GM23338 (cell line): ENCODE results near the gene EIF3A. TPM values are rescaled to one million over a fixed set of nuclear protein-coding genes. Genes with fewer than 3 reads are reported as not detected.

Experiments used
- ATAC-seq: fragments of 200-7000 bp; cut with Tn5 transposase; 3 replicates; pipeline ENCODE4 v1.9.1; 2020
- DNase-seq: peaks from one replicate; pipeline ENCODE4 v3.0.0-alpha.2; 2015; ENCODE audit warnings: low spot score
- H2AFZ ChIP-seq: fragments of 200-600 bp; sonication (generic); 2 replicates; pipeline ENCODE4 v1.8.0; 2016; ENCODE audit warnings: antibody characterized with exemption, mild to moderate bottlenecking, moderate library complexity
- H3F3A ChIP-seq: fragments of 200-600 bp; sonication (generic); replicated peaks from 2 replicates; pipeline ENCODE4 v1.8.0; 2017; ENCODE audit warnings: antibody characterized with exemption, mixed run types, low read depth
- H3K27ac ChIP-seq: fragments of 200-600 bp; sonication (generic); 2 replicates; pipeline ENCODE4 v1.6.1; 2016; ENCODE audit warnings: low read depth
- H3K27me3 ChIP-seq: fragments of 200-600 bp; sonication (generic); 2 replicates; pipeline ENCODE4 v1.8.0; 2016; ENCODE audit warnings: mild to moderate bottlenecking, mixed run types, moderate library complexity; ENCODE audit not compliant: insufficient read depth
- H3K36me3 ChIP-seq: fragments of 200-600 bp; sonication (generic); 2 replicates; pipeline ENCODE4 v1.8.0; 2016; ENCODE audit warnings: mild to moderate bottlenecking; ENCODE audit not compliant: insufficient read depth
- H3K4me1 ChIP-seq: fragments of 200-600 bp; sonication (generic); 2 replicates; pipeline ENCODE4 v1.8.0; 2016; ENCODE audit warnings: mild to moderate bottlenecking, moderate library complexity; ENCODE audit not compliant: insufficient read depth
- H3K4me2 ChIP-seq: fragments of 200-600 bp; sonication (generic); 2 replicates; pipeline ENCODE4 v1.7.1; 2017; ENCODE audit warnings: mixed run types
- H3K4me3 ChIP-seq: fragments of 200-600 bp; sonication (generic); 2 replicates; pipeline ENCODE4 v1.6.1; 2016; ENCODE audit warnings: mixed run types
- H3K79me2 ChIP-seq: fragments of 200-600 bp; sonication (generic); replicated peaks from 2 replicates; pipeline ENCODE4 v1.8.0; 2017; ENCODE audit warnings: mild to moderate bottlenecking; ENCODE audit not compliant: insufficient read depth
- H3K9me2 ChIP-seq: fragments of 200-600 bp; sonication (generic); 2 replicates; pipeline ENCODE4 v1.8.0; 2017; ENCODE audit not compliant: insufficient read depth
- H4K20me1 ChIP-seq: fragments of 200-600 bp; sonication (generic); replicated peaks from 2 replicates; pipeline ENCODE4 v1.8.0; 2017; ENCODE audit warnings: mild to moderate bottlenecking; ENCODE audit not compliant: insufficient read depth
- H3K27ac Mint-ChIP-seq: 2 replicates; pipeline ENCODE4 v1.8.0; 2020; ENCODE audit warnings: inconsistent platforms, mild to moderate bottlenecking, moderate library complexity, mixed read lengths
- H3K27me3 Mint-ChIP-seq: 3 replicates; pipeline ENCODE4 v1.8.0; 2022; ENCODE audit warnings: low read depth, mild to moderate bottlenecking, moderate library complexity, mixed read lengths, inconsistent platforms; ENCODE audit not compliant: insufficient read depth, poor library complexity
- H3K36me3 Mint-ChIP-seq: 3 replicates; pipeline ENCODE4 v1.8.0; 2021; ENCODE audit warnings: low read depth, mild to moderate bottlenecking, inconsistent platforms, moderate library complexity, mixed read lengths
- H3K4me1 Mint-ChIP-seq: 3 replicates; pipeline ENCODE4 v1.8.0; 2020; ENCODE audit warnings: mild to moderate bottlenecking, inconsistent platforms, mixed read lengths
- H3K4me3 Mint-ChIP-seq: 3 replicates; pipeline ENCODE4 v1.8.0; 2021; ENCODE audit warnings: moderate library complexity, mild to moderate bottlenecking, inconsistent platforms, mixed read lengths
- H3K9me3 Mint-ChIP-seq: 3 replicates; pipeline ENCODE4 v1.8.0; 2020; ENCODE audit warnings: moderate library complexity, mild to moderate bottlenecking, inconsistent platforms, mixed read lengths
- CREB1 ChIP-seq: fragments of 250-450 bp; sonication (Bioruptor Pico); IDR thresholded peaks from 2 replicates; pipeline ENCODE4 v1.5.0; 2020; ENCODE audit warnings: low read depth, mild to moderate bottlenecking, moderate library complexity
- CTCF ChIP-seq, 2 experiments: fragments of 200-600 bp in 1 of 2; sonication (generic) in 1 of 2; conservative IDR thresholded peaks; 2 replicates each; pipeline versions ENCODE4 v1.5.1 to v1.6.1; 2016 to 2017; ENCODE audit warnings: antibody characterized with exemption in 2 of 2, low read depth in 2 of 2, mild to moderate bottlenecking in 2 of 2, moderate library complexity in 1 of 2
- EZH2 ChIP-seq: fragments of 200-600 bp; sonication (generic); IDR thresholded peaks from one replicate; pipeline ENCODE4 v1.8.0; 2017; ENCODE audit warnings: antibody characterized with exemption, mild to moderate bottlenecking, low read depth; ENCODE audit not compliant: unreplicated experiment
- EZH2phosphoT487 ChIP-seq: fragments of 200-600 bp; sonication (generic); IDR thresholded peaks from one replicate; pipeline ENCODE4 v1.8.1; 2018; ENCODE audit warnings: antibody characterized with exemption; ENCODE audit not compliant: unreplicated experiment
- JUNB ChIP-seq: IDR thresholded peaks from one replicate; pipeline ENCODE4 v1.6.1; 2016; ENCODE audit warnings: antibody characterized with exemption; ENCODE audit not compliant: unreplicated experiment
- NANOG ChIP-seq: IDR thresholded peaks from 2 replicates; pipeline ENCODE4 v1.6.1; 2016; ENCODE audit warnings: antibody characterized with exemption, borderline replicate concordance
- POLR2AphosphoS5 ChIP-seq: IDR thresholded peaks from 2 replicates; pipeline ENCODE4 v1.6.1; 2016; ENCODE audit warnings: antibody characterized with exemption, low read depth
- STAT1 ChIP-seq: IDR thresholded peaks from one replicate; pipeline ENCODE4 v1.6.1; 2016; ENCODE audit warnings: antibody characterized with exemption; ENCODE audit not compliant: unreplicated experiment
- ZNF114 ChIP-seq: fragments of 250-450 bp; sonication (Bioruptor Pico); IDR thresholded peaks from 2 replicates; pipeline ENCODE4 v1.5.0; 2020; ENCODE audit warnings: mild to moderate bottlenecking, moderate library complexity
- ZNF331 ChIP-seq: fragments of 250-450 bp; sonication (Bioruptor Pico); IDR thresholded peaks from 2 replicates; pipeline ENCODE4 v1.5.0; 2020; ENCODE audit warnings: low read depth, mild to moderate bottlenecking, moderate library complexity
- polyA plus RNA-seq: library from polyadenylated mRNA; unstranded; fragments of >200 nt; fragmentation: Nextera tagmentation; extraction: Ambion mirVana; gene quantifications from 2 replicates; pipeline ENCODE4 v1.2.1, GENCODE V29; 2016
- total RNA-seq: library from RNA; depleted of rRNA; stranded (reverse); fragments of >200 nt; shearing (Covaris generic); gene quantifications from 2 replicates; pipeline ENCODE4 v1.2.3, GENCODE V29; 2014
- TF ChIP-seq, protein P1 (sequence below): IDR thresholded peaks from one replicate; pipeline ENCODE4 v1.6.1; 2018; ENCODE audit warnings: antibody characterized with exemption; ENCODE audit not compliant: unreplicated experiment
- TF ChIP-seq, protein P2 (sequence below): IDR thresholded peaks from 2 replicates; pipeline ENCODE4 v1.6.1; 2016; ENCODE audit warnings: antibody characterized with exemption
- TF ChIP-seq, protein P3 (sequence below): fragments of 250-450 bp; sonication (Bioruptor Pico); IDR thresholded peaks from 2 replicates; pipeline ENCODE4 v1.5.0; 2020; ENCODE audit warnings: mild to moderate bottlenecking, moderate library complexity

The EIF3A gene
- total and polyA plus RNA-seq, 2 experiments from 2014 or later = 152 to 170 TPM

DNA sequence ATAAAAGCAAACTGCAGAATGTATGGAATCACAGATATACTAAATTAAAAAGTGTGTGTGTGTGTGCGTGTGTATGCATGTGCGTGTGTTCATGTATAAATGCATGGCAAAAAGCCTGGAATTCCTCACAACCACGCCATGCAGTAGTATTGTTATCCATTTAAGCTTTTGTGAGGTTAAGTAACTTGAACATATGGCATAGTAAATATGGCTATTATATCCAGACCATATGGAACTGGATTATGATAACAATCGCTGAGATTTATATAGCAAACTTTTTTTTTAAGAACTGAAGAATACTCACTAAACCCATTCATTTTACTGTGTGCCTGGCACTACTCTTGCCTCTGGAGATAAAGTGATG is 73.4 kb downstream of the EIF3A start:
- H3K4me2 ChIP-seq = no peak overlapping the region
- no peaks in the 10 kb centered on the region for H3K36me3 Mint-ChIP-seq

More for the DNA sequence above, 73.4 kb downstream of the EIF3A start:
- no peaks in the 10 kb centered on the region; the same call in 1 of the 2 replicates for H3K9me2 ChIP-seq
- no peak overlapping the region for H2AFZ ChIP-seq
- ATAC-seq (no peak), DNase-seq (no peak)
- H4K20me1 ChIP-seq = no peaks in the 10 kb centered on the region
- Mint-ChIP-seq H3K27me3 (no peaks in the 10 kb centered on the region), H3K4me1 (no peaks in the 10 kb centered on the region), H3K27ac (no peak overlapping the region), H3K4me3 (no peak overlapping the region), H3K9me3 (no peaks in the 10 kb centered on the region)
- H3K27ac ChIP-seq = no peak overlapping the region
- no peak overlapping the region for H3K4me3 ChIP-seq
- no peaks in the 10 kb centered on the region for H3K36me3 ChIP-seq
- no peaks in the 10 kb centered on the region for H3K4me1 ChIP-seq
- H3K27me3 ChIP-seq = no peaks in the 10 kb centered on the region
- no peaks in the 10 kb centered on the region for H3K79me2 ChIP-seq
- TF ChIP-seq CTCF (conservative IDR thresholded peaks at IDR 0.05; ENCODE audit: low read depth in 2 of 2) (no peak), CREB1 (CRISPR knock-in tag) (no peak), NANOG (no peak), ZNF331 (CRISPR knock-in tag) (no peak), EZH2 (no peak), ZNF114 (CRISPR knock-in tag) (no peak), POLR2AphosphoS5 (no peak), STAT1 (no peak), JUNB (no peak), EZH2phosphoT487 (no peak)
- TF ChIP-seq, protein P1, sequence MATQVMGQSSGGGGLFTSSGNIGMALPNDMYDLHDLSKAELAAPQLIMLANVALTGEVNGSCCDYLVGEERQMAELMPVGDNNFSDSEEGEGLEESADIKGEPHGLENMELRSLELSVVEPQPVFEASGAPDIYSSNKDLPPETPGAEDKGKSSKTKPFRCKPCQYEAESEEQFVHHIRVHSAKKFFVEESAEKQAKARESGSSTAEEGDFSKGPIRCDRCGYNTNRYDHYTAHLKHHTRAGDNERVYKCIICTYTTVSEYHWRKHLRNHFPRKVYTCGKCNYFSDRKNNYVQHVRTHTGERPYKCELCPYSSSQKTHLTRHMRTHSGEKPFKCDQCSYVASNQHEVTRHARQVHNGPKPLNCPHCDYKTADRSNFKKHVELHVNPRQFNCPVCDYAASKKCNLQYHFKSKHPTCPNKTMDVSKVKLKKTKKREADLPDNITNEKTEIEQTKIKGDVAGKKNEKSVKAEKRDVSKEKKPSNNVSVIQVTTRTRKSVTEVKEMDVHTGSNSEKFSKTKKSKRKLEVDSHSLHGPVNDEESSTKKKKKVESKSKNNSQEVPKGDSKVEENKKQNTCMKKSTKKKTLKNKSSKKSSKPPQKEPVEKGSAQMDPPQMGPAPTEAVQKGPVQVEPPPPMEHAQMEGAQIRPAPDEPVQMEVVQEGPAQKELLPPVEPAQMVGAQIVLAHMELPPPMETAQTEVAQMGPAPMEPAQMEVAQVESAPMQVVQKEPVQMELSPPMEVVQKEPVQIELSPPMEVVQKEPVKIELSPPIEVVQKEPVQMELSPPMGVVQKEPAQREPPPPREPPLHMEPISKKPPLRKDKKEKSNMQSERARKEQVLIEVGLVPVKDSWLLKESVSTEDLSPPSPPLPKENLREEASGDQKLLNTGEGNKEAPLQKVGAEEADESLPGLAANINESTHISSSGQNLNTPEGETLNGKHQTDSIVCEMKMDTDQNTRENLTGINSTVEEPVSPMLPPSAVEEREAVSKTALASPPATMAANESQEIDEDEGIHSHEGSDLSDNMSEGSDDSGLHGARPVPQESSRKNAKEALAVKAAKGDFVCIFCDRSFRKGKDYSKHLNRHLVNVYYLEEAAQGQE = no peak
- TF ChIP-seq, protein P2, sequence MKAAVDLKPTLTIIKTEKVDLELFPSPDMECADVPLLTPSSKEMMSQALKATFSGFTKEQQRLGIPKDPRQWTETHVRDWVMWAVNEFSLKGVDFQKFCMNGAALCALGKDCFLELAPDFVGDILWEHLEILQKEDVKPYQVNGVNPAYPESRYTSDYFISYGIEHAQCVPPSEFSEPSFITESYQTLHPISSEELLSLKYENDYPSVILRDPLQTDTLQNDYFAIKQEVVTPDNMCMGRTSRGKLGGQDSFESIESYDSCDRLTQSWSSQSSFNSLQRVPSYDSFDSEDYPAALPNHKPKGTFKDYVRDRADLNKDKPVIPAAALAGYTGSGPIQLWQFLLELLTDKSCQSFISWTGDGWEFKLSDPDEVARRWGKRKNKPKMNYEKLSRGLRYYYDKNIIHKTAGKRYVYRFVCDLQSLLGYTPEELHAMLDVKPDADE = no peak
- TF ChIP-seq, protein P3, sequence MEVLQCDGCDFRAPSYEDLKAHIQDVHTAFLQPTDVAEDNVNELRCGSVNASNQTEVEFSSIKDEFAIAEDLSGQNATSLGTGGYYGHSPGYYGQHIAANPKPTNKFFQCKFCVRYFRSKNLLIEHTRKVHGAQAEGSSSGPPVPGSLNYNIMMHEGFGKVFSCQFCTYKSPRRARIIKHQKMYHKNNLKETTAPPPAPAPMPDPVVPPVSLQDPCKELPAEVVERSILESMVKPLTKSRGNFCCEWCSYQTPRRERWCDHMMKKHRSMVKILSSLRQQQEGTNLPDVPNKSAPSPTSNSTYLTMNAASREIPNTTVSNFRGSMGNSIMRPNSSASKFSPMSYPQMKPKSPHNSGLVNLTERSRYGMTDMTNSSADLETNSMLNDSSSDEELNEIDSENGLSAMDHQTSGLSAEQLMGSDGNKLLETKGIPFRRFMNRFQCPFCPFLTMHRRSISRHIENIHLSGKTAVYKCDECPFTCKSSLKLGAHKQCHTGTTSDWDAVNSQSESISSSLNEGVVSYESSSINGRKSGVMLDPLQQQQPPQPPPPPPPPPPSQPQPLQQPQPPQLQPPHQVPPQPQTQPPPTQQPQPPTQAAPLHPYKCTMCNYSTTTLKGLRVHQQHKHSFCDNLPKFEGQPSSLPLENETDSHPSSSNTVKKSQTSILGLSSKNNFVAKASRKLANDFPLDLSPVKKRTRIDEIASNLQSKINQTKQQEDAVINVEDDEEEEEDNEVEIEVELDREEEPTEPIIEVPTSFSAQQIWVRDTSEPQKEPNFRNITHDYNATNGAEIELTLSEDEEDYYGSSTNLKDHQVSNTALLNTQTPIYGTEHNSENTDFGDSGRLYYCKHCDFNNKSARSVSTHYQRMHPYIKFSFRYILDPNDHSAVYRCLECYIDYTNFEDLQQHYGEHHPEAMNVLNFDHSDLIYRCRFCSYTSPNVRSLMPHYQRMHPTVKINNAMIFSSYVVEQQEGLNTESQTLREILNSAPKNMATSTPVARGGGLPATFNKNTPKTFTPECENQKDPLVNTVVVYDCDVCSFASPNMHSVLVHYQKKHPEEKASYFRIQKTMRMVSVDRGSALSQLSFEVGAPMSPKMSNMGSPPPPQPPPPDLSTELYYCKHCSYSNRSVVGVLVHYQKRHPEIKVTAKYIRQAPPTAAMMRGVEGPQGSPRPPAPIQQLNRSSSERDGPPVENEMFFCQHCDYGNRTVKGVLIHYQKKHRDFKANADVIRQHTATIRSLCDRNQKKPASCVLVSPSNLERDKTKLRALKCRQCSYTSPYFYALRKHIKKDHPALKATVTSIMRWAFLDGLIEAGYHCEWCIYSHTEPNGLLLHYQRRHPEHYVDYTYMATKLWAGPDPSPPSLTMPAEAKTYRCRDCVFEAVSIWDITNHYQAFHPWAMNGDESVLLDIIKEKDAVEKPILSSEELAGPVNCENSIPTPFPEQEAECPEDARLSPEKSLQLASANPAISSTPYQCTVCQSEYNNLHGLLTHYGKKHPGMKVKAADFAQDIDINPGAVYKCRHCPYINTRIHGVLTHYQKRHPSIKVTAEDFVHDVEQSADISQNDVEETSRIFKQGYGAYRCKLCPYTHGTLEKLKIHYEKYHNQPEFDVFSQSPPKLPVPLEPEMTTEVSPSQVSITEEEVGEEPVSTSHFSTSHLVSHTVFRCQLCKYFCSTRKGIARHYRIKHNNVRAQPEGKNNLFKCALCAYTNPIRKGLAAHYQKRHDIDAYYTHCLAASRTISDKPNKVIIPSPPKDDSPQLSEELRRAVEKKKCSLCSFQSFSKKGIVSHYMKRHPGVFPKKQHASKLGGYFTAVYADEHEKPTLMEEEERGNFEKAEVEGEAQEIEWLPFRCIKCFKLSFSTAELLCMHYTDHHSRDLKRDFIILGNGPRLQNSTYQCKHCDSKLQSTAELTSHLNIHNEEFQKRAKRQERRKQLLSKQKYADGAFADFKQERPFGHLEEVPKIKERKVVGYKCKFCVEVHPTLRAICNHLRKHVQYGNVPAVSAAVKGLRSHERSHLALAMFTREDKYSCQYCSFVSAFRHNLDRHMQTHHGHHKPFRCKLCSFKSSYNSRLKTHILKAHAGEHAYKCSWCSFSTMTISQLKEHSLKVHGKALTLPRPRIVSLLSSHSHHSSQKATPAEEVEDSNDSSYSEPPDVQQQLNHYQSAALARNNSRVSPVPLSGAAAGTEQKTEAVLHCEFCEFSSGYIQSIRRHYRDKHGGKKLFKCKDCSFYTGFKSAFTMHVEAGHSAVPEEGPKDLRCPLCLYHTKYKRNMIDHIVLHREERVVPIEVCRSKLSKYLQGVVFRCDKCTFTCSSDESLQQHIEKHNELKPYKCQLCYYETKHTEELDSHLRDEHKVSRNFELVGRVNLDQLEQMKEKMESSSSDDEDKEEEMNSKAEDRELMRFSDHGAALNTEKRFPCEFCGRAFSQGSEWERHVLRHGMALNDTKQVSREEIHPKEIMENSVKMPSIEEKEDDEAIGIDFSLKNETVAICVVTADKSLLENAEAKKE (CRISPR knock-in tag) = no peak
- no peaks in the 10 kb centered on the region for H3F3A ChIP-seq
